Right lobe of liver (tissue), 4 donors: ENCODE results near the gene TOB2.

ENCODE experiments used
- POLR2A ChIP-seq: fragments of 450-650 bp; IDR thresholded peaks from one replicate; pipeline ENCODE4 v1.6.1; 2017; ENCODE audit warnings: antibody characterized with exemption, mild to moderate bottlenecking
- TF ChIP-seq, protein P1 (sequence below), 4 donors: fragments of 200-600 bp in 3 of 4; fragments of 450-650 bp in 1 of 4; IDR thresholded peaks; one replicate each; pipeline versions ENCODE4 v1.5.1 to v1.8.0; 2016 to 2022; ENCODE audit warnings: antibody characterized with exemption in 4 of 4, mild to moderate bottlenecking in 2 of 4
- donor health status: DM: no; HTN: no; CAD: no.
- donor health status: DM: no; HTN: no; CAD: no.
- donor health status: DM: no; HTN: yes; CAD: no.

DNA sequence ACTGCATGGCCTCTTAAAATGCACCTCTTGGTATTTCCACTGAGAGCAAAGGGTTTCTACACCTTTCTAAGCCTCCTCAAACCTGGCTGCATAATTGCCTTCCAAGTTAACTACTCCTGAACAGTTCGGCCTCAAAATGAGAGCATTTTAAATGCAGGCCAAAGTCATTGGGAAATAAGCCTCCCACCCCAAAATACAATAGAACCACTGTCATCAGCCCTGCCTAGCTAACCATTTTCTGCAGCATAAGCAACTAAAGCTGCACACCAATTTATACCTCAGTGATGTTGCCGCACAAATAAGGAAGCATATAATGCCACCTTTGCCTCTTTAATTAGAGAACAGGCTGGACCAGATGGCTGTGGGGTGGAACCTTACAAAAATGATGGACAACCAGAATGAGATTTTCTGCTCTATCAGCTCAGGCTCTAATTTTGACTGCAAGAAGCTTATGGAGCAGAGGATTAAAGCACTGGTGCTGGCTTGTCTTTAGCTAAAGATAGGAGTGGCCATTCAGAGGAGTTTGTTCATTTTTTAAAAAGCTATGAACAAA is 4.3 kb downstream of the TOB2 start:
- TF ChIP-seq, protein P1, sequence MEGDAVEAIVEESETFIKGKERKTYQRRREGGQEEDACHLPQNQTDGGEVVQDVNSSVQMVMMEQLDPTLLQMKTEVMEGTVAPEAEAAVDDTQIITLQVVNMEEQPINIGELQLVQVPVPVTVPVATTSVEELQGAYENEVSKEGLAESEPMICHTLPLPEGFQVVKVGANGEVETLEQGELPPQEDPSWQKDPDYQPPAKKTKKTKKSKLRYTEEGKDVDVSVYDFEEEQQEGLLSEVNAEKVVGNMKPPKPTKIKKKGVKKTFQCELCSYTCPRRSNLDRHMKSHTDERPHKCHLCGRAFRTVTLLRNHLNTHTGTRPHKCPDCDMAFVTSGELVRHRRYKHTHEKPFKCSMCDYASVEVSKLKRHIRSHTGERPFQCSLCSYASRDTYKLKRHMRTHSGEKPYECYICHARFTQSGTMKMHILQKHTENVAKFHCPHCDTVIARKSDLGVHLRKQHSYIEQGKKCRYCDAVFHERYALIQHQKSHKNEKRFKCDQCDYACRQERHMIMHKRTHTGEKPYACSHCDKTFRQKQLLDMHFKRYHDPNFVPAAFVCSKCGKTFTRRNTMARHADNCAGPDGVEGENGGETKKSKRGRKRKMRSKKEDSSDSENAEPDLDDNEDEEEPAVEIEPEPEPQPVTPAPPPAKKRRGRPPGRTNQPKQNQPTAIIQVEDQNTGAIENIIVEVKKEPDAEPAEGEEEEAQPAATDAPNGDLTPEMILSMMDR (IDR thresholded peaks at IDR 0.05) = no peak
- TF ChIP-seq POLR2A = no peak
